HG03139 (cell line): Measurements from ENCODE around the gene PRKCE.

Experiments used
- ATAC-seq: cut with Tn5 transposase; IDR thresholded peaks from one replicate; pipeline ENCODE4 v1.9.1; 2021; ENCODE audit not compliant: unreplicated experiment

The PRKCE gene

DNA sequence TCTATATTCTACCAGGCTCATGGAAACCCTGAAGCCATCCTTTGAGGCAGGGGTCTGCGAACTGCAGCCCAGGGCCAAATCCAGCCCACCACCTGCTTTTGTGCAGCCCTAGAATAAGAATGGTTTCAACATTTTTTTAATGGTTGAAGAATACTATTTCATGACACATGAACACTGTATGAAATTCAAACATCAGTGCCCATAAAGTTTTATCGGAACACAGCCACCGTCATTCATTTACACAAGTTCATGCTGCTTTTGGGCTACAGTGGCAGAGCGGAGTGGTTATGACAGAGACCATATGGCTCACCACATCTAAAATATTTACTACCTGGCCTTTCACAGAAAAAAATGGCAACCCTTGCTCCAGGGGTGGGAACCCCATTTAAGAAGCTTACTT, 521.6 kb downstream of the PRKCE start:
- ATAC-seq, result no peak

DNA sequence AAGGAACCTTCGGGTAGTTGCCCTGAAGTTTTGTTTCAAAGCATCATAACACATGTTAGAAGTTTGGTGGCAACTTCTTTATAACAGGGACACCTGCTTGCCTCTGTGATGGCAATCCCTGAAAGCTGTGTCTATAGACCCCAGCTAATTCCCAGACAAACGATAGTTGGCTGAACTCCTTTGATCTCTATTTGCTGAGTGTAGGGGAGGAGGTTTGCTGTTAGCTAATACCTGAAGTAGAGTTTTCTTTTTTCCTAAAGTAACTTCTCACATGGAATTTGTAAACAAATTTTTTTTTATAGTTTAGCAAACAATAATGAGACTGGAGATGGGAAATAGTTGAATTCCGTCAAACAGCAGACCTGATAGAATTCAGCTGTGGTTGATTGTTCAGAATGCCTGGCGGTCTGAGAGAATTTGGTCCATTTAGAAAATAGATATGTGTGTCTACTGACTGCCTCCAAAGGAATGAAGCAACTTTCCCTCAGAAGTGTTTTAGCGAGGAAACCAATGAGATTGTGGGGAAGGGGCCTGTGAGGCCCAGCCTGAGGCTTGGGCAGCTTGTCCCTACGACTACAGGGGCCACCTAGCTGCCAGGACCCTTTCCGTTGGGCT, 522.3 kb downstream of the PRKCE start:
- ATAC-seq, result no peak

- ATAC-seq, result no peak
These were observed 523.1 kb downstream of the PRKCE start for GRCh38 chr2:46174345-46175170.

- ATAC-seq, result no peak
These were observed 523.9 kb downstream of the PRKCE start for GRCh38 chr2:46175419-46175818.

DNA sequence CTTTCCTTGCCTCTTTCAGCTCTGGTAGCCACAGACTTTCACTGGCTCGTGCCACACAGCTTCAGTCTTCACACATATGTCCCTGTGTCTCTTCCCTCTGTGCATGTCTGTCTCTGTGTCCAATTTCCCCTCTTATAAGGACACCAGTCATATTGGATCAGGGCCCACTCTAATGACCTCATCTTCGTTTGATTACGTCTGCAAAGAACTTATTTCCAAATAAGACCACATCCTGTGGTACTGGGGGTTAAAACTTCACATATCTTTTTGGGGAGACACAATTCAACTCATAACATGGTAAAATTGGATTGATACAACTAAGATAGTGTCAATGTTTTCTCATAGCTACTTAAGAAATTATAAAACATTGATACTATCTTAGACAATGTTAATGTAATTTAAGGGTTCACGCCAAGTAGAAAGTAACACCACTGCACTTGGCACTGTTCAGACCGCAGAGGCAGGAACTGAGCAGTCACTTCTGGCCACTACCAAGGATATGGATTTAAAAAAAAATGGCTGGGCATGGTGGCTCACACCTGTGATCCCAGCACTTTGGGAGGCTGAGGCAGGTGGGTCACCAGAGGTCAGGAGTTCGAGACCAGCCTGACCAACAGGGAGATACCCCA, 526.1 kb downstream of the PRKCE start:
- ATAC-seq, result no peak

DNA sequence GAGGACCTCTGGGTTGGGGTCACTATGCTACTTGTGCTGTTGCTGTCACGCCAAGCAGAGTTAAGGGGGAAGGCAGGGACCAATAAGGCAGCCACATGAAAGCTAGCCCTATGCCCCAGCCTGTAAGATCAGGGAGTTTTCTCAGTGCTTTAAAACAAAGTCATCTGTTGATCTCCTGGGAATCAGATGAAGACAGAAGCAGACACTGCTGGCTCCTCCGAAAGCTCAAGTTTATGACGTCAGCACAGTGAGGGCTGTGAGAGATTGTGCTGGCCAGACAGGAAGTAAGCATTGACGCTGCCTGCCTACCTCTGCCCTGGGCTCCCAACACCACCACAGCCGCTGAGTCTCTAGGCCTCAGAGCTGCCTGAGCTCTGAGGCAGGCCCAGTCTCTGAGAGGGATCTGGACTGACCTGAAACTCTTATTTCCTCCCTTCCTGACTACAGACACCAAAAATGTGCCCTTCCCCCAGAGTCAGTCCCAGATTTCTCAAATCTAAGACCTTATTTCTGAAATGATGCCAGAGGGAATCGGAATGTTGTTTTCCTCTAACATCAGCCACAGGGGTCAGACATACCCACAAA, 527.7 kb downstream of the PRKCE start:
- ATAC-seq, result no peak

- ATAC-seq, result no peak
These were observed 528.7 kb downstream of the PRKCE start for GRCh38 chr2:46180189-46180588.

DNA sequence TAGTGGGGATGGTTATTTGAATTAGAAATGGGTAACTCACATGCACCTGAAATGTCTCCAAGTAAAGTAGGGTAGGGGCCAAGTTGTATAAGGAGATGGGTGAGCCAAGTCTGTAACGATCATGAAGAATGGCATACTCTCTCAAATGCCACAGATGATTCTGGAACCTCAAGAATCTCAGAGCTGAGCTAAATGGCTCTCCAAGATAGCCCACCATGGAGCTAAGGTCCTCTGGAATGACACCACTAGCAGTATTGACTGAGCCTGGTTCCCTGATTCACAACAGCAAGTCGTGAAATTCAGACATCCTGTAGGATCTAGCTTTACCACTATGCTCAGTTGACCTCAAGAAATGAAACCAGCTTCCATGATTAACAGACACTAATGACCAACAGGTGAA, 529.8 kb downstream of the PRKCE start:
- no peak for ATAC-seq

DNA sequence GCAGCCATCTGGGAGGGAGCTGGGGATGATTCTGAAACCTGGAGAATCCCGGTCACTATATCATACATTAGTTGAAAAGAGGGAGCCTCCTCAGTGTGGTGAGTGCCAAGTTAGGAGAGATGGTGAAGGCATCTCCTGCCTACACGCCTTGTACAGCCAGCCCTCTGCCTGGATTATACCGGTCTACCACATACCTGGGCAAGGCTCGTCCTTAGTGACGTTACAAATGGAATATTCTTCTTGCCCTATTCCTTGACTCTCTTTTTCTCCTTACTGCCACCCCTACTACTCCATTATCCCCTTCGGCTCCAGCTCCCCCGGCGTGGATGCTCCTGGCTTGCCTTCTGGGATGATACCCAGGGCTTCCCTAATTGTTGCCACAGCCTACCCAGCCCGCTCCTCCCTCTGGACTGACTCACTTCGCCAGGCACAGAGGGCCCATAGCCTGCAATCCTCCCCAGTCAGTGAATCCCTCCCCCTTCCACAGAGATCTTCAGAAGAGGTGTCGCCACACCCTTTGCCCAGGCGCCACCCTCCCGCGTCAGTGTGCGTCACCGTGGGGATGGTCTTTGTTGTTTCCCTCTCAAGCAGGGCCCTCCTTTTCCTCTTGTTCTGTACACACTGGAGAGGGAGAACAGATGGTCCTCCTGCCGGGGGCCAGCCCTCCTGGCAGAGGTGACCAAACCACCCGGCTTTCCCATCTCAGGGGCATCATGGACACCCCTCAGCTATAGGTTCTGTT, 530.5 kb downstream of the PRKCE start:
- ATAC-seq, result no peak

- ATAC-seq, result no peak
These were observed 532.0 kb downstream of the PRKCE start for GRCh38 chr2:46183426-46183825.

DNA sequence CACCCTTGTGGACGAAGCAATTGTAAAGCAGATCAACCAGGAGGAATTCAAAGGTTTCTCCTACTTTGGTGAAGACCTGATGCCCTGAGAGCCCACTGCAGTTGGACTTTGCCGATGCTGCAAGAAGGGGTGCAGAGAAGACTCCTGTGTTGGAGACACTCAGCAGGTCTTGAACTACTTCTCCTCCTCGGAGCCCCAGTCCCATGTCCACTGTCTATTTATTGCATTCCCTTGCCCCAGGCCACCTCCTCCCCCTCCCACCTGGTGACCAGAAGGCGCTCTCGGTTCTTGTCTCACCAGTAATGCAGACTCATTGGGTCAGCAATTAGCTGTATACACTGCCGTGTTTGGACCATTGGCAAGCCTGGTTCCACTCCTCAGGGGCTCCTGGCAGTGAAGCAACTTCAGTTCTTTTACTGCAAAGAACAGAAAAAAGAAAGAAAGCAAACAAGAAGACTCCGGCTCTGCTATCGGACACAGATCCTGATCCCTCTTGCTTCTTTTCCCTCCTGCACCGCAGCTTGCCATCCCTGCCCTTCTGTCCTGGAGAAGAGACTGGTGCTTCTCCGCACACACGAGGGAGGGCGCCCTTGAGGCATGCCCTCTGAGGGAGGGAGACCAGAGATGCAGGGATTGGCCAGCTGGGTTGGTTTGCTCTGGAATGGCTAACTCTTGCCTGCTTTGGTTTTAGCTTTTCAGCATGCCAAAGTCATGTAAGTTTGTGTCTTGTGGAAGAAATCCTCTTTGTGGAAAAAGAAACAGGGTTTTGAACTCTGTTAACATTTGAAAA, 533.5 kb downstream of the PRKCE start:
- ATAC-seq, result no peak

GRCh38 chr2:46187112-46187618, 535.7 kb downstream of the PRKCE start:
- peak; percentile 62 for ATAC-seq

DNA sequence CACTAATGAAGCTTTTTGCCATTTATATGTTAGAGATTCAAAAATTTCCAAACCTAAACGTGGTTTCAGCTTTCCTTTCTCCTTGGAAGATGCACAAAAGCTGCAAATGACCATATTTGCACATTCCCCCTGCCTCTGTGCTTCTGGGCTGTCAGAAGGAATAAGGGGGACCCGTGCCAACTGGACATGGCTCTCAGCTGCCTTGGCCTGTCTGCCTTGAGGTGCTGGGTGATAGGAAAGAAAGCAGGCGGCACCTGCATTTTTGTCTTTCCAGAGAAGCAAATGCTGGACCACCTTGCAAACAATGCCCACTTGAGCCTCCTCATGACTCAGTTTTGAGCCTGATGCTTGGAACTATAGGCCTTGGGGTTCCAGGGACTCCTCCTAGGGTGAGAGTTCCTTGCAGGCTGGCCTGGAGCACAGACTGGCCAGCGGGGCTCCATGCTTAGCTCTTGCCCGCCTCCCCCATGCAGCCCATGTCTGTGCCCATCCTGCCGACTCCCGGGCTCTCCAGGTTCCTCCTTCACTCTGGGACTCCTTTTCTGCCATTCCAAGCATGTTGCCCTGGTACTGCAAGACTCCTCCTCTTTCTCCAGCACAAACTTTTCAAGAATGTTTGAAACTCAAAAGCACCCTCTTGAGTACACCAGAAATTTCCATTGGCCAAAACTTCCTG, 536.7 kb downstream of the PRKCE start:
- ATAC-seq, result no peak

DNA sequence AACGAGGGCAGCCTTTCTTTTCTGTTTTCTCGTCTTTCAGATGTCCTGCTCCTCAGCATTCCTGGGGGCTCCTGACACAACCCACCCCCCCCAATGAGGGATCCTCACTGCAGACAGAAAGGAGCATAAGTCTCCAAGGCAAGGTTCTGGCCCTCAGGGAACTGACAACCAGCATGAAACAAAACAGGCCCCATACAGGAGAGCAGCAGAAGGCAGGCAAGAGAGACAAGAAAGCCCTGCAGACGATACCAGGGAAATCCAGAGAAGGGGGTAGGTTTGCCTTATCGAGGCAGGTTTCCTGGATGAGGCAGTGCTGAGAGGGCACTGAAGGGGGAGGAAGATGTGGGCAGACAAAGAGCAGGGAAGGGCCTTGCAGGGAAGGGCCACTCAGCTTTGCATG, 541.9 kb downstream of the PRKCE start:
- ATAC-seq, result no peak

- ATAC-seq, result no peak
These were observed 542.4 kb downstream of the PRKCE start for GRCh38 chr2:46193855-46194254.

- ATAC-seq, result no peak
These were observed 543.4 kb downstream of the PRKCE start for GRCh38 chr2:46194856-46195255.

- ATAC-seq, result no peak
These were observed 544.3 kb downstream of the PRKCE start for GRCh38 chr2:46195819-46196218.

GRCh38 chr2:46196871-46197462, 545.5 kb downstream of the PRKCE start:
- ATAC-seq, result no peak

DNA sequence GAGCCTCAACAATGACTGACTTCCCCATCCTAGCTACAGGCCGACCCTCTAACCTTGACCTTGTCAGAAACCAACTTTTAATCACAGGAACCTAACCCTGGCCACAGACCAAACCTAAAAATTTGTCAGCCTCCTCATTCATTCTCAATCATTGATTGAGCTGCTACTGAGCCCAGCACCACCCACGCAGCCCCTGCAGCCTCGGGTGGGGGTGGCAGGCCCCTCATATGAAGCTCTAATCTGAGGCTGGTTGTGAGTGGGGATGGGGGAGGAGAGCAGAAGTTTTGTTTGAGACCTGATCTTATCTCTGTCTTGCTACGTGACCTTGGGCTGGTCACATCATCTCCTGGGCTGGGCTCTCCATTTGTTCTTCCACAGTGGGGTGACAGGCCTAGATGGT, 546.2 kb downstream of the PRKCE start:
- ATAC-seq, result no peak
